ENCODE data around the gene WASHC3. TPM values are rescaled to one million over a fixed set of nuclear protein-coding genes. Genes with fewer than 3 reads are reported as not detected.

The WASHC3 gene, protein sequence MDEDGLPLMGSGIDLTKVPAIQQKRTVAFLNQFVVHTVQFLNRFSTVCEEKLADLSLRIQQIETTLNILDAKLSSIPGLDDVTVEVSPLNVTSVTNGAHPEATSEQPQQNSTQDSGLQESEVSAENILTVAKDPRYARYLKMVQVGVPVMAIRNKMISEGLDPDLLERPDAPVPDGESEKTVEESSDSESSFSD
- 113 and 119 TPM in 2 replicates for total RNA-seq

DNA sequence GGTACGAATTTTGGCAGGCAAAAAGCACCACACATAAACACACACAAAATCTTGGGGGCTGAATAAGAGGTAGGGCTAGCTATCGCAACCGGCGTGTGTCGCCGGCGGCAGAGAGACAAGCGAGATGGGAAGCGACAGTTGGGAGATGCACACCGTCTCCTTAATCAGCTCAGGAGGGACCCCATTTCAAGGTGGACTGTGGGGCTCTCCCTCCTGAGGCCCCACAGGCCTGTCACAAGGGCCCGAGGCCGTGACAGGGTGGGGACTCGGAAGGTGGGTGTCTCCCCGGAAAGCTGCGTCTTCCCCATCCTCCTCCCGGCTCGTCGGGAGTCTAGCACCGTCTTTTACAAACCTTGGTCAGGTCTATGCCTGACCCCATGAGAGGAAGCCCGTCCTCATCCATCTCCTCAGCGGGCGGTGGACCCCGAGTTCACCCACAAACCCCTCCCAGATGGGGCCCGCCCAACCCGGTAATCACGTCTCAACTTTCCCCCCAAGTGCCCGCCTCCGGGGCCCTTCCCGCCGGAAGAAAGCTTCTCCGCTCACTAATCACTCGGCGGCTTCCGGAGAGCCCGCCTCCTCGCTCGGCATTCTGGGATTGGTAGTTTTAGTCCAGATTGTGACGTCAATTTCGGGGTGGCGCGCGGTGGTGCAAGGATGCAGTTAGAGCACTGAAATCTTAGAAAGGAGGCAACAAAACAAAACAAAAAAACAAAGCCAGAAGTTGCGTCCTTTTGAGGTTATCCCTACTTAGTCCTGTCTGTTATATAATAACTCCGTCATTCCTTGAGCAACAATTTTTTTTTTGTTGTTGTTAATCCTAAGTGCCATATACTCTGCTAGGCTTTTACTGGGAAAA, at the start of gene WASHC3:
WASHC3 (minus strand) TSS at position 432 of the 859 bp plus-strand sequence; CDS start at position 403, 29 bp downstream.

Other genes with a start within 250 kb of the WASHC3 start
- 29.7 and 30.4 TPM in 2 replicates for gene GNPTAB, start 231.0 kb downstream of the WASHC3 start, total RNA-seq
- 12.0 and 20.1 TPM in 2 replicates for gene DRAM1, start 184.4 kb downstream of the WASHC3 start, total RNA-seq
- gene NUP37, start 58.1 kb upstream of the WASHC3 start, total RNA-seq: 25.6 and 33.4 TPM in 2 replicates
- gene PARPBP, start 58.2 kb upstream of the WASHC3 start, total RNA-seq: 7.2 and 9.4 TPM in 2 replicates
- gene PMCH, start 135.8 kb upstream of the WASHC3 start, total RNA-seq: 3.4 TPM in 1 of 2 replicates, not detected in the other